Peyer's patch (tissue), 4 donors: ENCODE results near the gene ACTL10.

ENCODE experiments used
- CTCF ChIP-seq, 6 experiments: fragments of 450-650 bp in 4 of 6; fragments of 200-600 bp in 2 of 6; sonication (generic) in 1 of 6; IDR thresholded peaks; one replicate each; pipeline ENCODE4 v1.5.1; 2017 to 2019; ENCODE audit warnings: antibody characterized with exemption in 6 of 6, mild to moderate bottlenecking in 3 of 6, moderate library complexity in 1 of 6
- POLR2A ChIP-seq, 2 donors: fragments of 450-650 bp; IDR thresholded peaks; one replicate each; pipeline ENCODE4 v1.5.1; 2017; ENCODE audit warnings: antibody characterized with exemption in 2 of 2, mild to moderate bottlenecking in 2 of 2, moderate library complexity in 2 of 2

DNA sequence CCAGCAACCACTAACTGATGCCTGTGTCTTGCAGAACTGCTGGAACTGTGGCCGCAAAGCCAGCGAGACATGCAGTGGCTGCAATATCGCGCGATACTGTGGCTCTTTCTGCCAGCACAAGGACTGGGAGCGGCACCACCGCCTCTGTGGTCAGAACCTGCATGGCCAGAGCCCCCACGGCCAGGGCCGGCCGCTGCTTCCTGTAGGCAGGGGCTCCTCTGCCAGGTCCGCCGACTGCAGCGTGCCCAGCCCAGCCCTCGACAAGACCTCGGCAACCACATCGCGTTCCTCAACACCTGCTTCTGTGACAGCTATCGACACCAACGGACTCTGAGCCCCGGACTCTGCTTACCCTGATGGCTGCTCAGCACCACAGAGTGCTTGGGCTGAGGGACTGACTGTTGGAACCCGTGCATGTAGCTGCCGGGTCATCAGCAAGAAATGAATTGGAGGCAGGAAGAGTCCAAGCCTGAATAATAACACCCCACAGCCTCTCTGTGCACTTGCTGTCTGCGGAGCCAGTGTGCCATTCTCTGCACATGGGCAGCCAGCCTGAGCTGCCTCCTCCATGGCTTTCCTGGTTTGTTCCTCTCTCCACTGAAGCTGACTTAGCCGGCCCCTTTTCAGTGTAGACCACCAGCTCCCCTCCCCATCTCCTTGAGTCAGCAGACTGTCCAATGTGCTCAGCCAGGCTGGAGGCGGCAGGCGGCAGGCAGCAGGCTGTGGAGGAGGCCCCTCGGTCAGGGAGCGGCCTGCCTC, 22.3 kb upstream of the ACTL10 start:
- TF ChIP-seq CTCF (IDR thresholded peaks at IDR 0.05) (no peak), POLR2A (IDR thresholded peaks at IDR 0.05) (no peak)
